Suprapubic skin (tissue), 3 donors: ENCODE results near the gene FANCB.

Experiments
- EP300 ChIP-seq: sonication (generic); formaldehyde crosslinking; IDR thresholded peaks from one replicate; pipeline ENCODE4 v1.6.1; 2017; ENCODE audit warnings: antibody characterized with exemption
- POLR2A ChIP-seq, 2 donors: fragments of 450-650 bp; IDR thresholded peaks; one replicate each; pipeline ENCODE4 v1.6.1; 2017; ENCODE audit warnings: antibody characterized with exemption in 2 of 2, mild to moderate bottlenecking in 2 of 2, moderate library complexity in 2 of 2
- TF ChIP-seq, protein P1 (sequence below), 2 donors: fragments of 200-600 bp in 1 of 2; fragments of 450-650 bp in 1 of 2; sonication (generic) in 1 of 2; IDR thresholded peaks; one replicate each; pipeline ENCODE4 v1.5.1; 2016 to 2019; ENCODE audit warnings: antibody characterized with exemption in 2 of 2, mild to moderate bottlenecking in 1 of 2, moderate library complexity in 1 of 2

DNA sequence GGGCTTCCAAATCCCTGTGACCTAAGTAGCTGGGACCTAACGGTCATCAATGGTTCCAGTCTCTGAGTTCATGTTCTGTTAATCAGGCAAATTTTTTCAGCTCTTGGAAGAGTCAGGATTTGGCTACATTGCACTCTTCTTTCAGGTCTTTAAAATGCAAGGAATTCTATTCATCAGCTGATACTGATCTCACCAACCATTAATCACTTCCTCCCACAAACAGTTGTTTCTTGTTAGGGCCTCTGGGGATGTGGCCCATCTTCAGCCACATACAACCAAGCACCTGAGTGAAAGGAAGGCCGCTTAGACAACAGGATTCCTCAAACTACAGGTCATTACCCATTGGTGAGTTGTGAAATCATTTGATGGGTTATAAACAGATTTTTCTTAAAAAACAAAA, 71.7 kb downstream of the FANCB start:
- TF ChIP-seq POLR2A (IDR thresholded peaks at IDR 0.05) (no peak), EP300 (no peak)
- TF ChIP-seq, protein P1, sequence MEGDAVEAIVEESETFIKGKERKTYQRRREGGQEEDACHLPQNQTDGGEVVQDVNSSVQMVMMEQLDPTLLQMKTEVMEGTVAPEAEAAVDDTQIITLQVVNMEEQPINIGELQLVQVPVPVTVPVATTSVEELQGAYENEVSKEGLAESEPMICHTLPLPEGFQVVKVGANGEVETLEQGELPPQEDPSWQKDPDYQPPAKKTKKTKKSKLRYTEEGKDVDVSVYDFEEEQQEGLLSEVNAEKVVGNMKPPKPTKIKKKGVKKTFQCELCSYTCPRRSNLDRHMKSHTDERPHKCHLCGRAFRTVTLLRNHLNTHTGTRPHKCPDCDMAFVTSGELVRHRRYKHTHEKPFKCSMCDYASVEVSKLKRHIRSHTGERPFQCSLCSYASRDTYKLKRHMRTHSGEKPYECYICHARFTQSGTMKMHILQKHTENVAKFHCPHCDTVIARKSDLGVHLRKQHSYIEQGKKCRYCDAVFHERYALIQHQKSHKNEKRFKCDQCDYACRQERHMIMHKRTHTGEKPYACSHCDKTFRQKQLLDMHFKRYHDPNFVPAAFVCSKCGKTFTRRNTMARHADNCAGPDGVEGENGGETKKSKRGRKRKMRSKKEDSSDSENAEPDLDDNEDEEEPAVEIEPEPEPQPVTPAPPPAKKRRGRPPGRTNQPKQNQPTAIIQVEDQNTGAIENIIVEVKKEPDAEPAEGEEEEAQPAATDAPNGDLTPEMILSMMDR (IDR thresholded peaks at IDR 0.05), result no peak
